ENCODE measurements around the gene ALDH1L2. TPM values are rescaled to one million over a fixed set of nuclear protein-coding genes. Genes with fewer than 3 reads are reported as not detected.
A peak's percentile ranks its signal among the peaks of the same experiment; 100 is the strongest.

Gene ALDH1L2
- total and polyA plus RNA-seq, 3 donors from 2014 or later = 2.3 to 3.5 (median 2.5) TPM

GRCh38 chr12:105106621-105107020 is 22.4 kb upstream of the ALDH1L2 start:
- H3K4me3 ChIP-seq = peak overlapping the region; percentile 80 to 87
- no peaks in the 10 kb centered on the region for H3K4me1 ChIP-seq
- DNase-seq = no peak
- 32 to 51% methylated on average over 7 of the region's 7 CpGs for WGBS, 2 donors
- H3K27ac ChIP-seq = peak overlapping the region in 1 of 2 donors; percentile 94
- no peaks in the 10 kb centered on the region for H3K9me3 ChIP-seq
- intact Hi-C loops (cut with DNase I; ENCODE audit: low total_unique reads) = no loop called here
- no peaks in the 10 kb centered on the region for H3K36me3 ChIP-seq (ENCODE audit: low read depth, missing control alignments)
- H3K27me3 ChIP-seq = no peaks in the 10 kb centered on the region
- TF ChIP-seq, protein P1, sequence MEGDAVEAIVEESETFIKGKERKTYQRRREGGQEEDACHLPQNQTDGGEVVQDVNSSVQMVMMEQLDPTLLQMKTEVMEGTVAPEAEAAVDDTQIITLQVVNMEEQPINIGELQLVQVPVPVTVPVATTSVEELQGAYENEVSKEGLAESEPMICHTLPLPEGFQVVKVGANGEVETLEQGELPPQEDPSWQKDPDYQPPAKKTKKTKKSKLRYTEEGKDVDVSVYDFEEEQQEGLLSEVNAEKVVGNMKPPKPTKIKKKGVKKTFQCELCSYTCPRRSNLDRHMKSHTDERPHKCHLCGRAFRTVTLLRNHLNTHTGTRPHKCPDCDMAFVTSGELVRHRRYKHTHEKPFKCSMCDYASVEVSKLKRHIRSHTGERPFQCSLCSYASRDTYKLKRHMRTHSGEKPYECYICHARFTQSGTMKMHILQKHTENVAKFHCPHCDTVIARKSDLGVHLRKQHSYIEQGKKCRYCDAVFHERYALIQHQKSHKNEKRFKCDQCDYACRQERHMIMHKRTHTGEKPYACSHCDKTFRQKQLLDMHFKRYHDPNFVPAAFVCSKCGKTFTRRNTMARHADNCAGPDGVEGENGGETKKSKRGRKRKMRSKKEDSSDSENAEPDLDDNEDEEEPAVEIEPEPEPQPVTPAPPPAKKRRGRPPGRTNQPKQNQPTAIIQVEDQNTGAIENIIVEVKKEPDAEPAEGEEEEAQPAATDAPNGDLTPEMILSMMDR (IDR thresholded peaks at IDR 0.05) = no peak
- no peak for TF ChIP-seq POLR2A (IDR thresholded peaks at IDR 0.05)

DNA sequence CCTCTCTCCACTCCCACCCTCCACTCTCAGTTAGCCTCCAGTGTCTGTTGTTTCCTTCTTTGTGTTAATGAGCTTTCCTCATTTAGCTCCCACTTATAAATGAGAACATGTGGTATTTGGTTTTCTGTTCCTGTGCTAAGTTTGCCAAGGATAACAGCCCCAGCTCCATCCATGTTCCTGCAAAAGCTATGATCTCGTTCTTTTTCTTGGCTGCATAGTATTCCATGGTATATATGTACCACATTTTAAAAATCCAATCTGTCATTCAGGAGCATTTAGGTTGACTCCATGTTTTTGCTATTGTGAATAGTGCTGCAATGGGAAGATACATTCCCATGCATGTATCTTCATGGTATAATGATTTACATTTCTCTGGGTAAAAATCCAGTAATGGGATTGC is 20.5 kb upstream of the ALDH1L2 start:
- no peak overlapping the region for H3K4me3 ChIP-seq
- WGBS, 2 donors = 86 to 93% methylated on average over 1 of the region's 1 CpG
- no peak overlapping the region for H3K27ac ChIP-seq
- no peaks in the 10 kb centered on the region for H3K27me3 ChIP-seq
- no peaks in the 10 kb centered on the region for H3K4me1 ChIP-seq
- no peak for DNase-seq
- intact Hi-C loops (cut with DNase I; ENCODE audit: low total_unique reads) = no loop called here
- H3K9me3 ChIP-seq = no peaks in the 10 kb centered on the region
- no peak for TF ChIP-seq POLR2A (IDR thresholded peaks at IDR 0.05)
- TF ChIP-seq, protein P1 (IDR thresholded peaks at IDR 0.05) = no peak
- no peaks in the 10 kb centered on the region for H3K36me3 ChIP-seq (ENCODE audit: low read depth, missing control alignments)

- intact Hi-C loops (cut with DNase I; ENCODE audit: low total_unique reads) = no loop called here
- no peak for DNase-seq
- H3K4me1 ChIP-seq = no peaks in the 10 kb centered on the region
- H3K27ac ChIP-seq = no peak overlapping the region
- no peak for TF ChIP-seq POLR2A (IDR thresholded peaks at IDR 0.05)
- TF ChIP-seq, protein P1 (IDR thresholded peaks at IDR 0.05) = no peak
- H3K9me3 ChIP-seq = no peaks in the 10 kb centered on the region
- no peaks in the 10 kb centered on the region for H3K27me3 ChIP-seq
- no peaks in the 10 kb centered on the region for H3K36me3 ChIP-seq (ENCODE audit: low read depth, missing control alignments)
- H3K4me3 ChIP-seq = no peak overlapping the region
Measured at GRCh38 chr12:105102673-105103072, 18.4 kb upstream of the ALDH1L2 start.

DNA sequence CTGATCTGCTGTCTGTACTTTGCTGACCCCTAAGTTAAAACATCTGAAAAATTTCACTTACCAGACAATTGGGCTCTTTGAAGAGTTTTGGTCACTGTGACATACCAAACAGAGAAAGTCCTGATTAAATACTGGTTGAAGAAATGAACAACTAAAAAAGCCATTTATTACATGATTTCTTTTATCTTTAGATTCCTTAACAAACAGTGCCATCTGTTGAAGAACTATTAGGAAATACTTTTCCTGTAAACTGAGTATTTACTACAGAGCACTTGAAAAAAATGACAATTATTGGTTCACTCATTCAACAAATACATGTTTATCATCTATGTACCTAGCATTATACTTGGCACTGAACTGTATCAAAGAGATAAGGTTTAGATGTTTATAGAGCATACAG is 16.7 kb upstream of the ALDH1L2 start:
- no peak overlapping the region for H3K4me3 ChIP-seq
- H3K9me3 ChIP-seq = no peaks in the 10 kb centered on the region
- no peak for DNase-seq
- H3K27ac ChIP-seq = no peak overlapping the region
- no peaks in the 10 kb centered on the region for H3K4me1 ChIP-seq
- H3K27me3 ChIP-seq = no peaks in the 10 kb centered on the region
- intact Hi-C loops (cut with DNase I; ENCODE audit: low total_unique reads) = no loop called here
- no peaks in the 10 kb centered on the region for H3K36me3 ChIP-seq (ENCODE audit: low read depth, missing control alignments)
- TF ChIP-seq, protein P1 (IDR thresholded peaks at IDR 0.05) = no peak
- no peak for TF ChIP-seq POLR2A (IDR thresholded peaks at IDR 0.05)

- H3K9me3 ChIP-seq = no peaks in the 10 kb centered on the region
- WGBS, 2 donors = 87 to 90% methylated on average over 7 of the region's 7 CpGs
- intact Hi-C loops (cut with DNase I; ENCODE audit: low total_unique reads) = no loop called here
- H3K36me3 ChIP-seq (ENCODE audit: low read depth, missing control alignments) = no peaks in the 10 kb centered on the region
- no peak overlapping the region for H3K27ac ChIP-seq
- no peak for TF ChIP-seq POLR2A (IDR thresholded peaks at IDR 0.05)
- TF ChIP-seq, protein P1 (IDR thresholded peaks at IDR 0.05) = no peak
- DNase-seq = no peak
- H3K4me3 ChIP-seq = no peak overlapping the region
- H3K27me3 ChIP-seq = no peaks in the 10 kb centered on the region
- no peaks in the 10 kb centered on the region for H3K4me1 ChIP-seq
Measured at GRCh38 chr12:105100207-105100985, 16.1 kb upstream of the ALDH1L2 start.
